HepG2 (cell line): ENCODE measurements around the gene KDM8. TPM values are rescaled to one million over a fixed set of nuclear protein-coding genes. Genes with fewer than 3 reads are reported as not detected.
A peak's percentile ranks its signal among the peaks of the same experiment; 100 is the strongest.

Source experiments
- ATF3 ChIP-seq: sonication (generic); formaldehyde crosslinking; IDR thresholded peaks from 2 replicates; pipeline ENCODE4 v1.4.0; 2020; ENCODE audit warnings: missing genetic modification reagents
- ATF5 ChIP-seq: sonication (generic); formaldehyde crosslinking; IDR thresholded peaks from 2 replicates; pipeline ENCODE4 v1.4.0; 2020; ENCODE audit warnings: mild to moderate bottlenecking, low read depth, missing genetic modification reagents
- ATF7-NPFF ChIP-seq: sonication (generic); formaldehyde crosslinking; IDR thresholded peaks from 2 replicates; pipeline ENCODE4 v1.8.1; 2023; ENCODE audit warnings: mild to moderate bottlenecking, low read depth, missing genetic modification reagents, moderate library complexity
- E2F2 ChIP-seq: sonication (generic); formaldehyde crosslinking; IDR thresholded peaks from 2 replicates; pipeline ENCODE4 v1.4.0; 2020; ENCODE audit warnings: missing genetic modification reagents, borderline replicate concordance
- MED8 ChIP-seq: sonication (generic); formaldehyde crosslinking; IDR thresholded peaks from 2 replicates; pipeline ENCODE4 v1.8.1; 2023; ENCODE audit warnings: mild to moderate bottlenecking, missing genetic modification reagents; ENCODE audit not compliant: insufficient replicate concordance
- NKX3-1 ChIP-seq: sonication (generic); formaldehyde crosslinking; IDR thresholded peaks from 2 replicates; pipeline ENCODE4 v1.5.0; 2020; ENCODE audit warnings: missing genetic modification reagents
- PRMT3 ChIP-seq: sonication (generic); formaldehyde crosslinking; IDR thresholded peaks from 2 replicates; pipeline ENCODE4 v1.8.1; 2022; ENCODE audit warnings: low read depth, mild to moderate bottlenecking, moderate library complexity, missing genetic modification reagents, borderline replicate concordance
- RFXANK ChIP-seq: IDR thresholded peaks from 2 replicates; pipeline ENCODE4 v1.6.1; 2016
- RFXAP ChIP-seq: sonication (generic); formaldehyde crosslinking; IDR thresholded peaks from 2 replicates; pipeline ENCODE4 v1.4.0; 2020; ENCODE audit warnings: missing genetic modification reagents, borderline replicate concordance
- SMC3 ChIP-seq: IDR thresholded peaks from 2 replicates; pipeline ENCODE4 v1.6.1; 2011; ENCODE audit warnings: low read length, improper control_type of control experiment
- ZEB1 ChIP-seq: IDR thresholded peaks from 2 replicates; pipeline ENCODE4 v1.6.1; 2012; ENCODE audit warnings: mild to moderate bottlenecking, low read depth, inconsistent platforms; ENCODE audit not compliant: insufficient replicate concordance
- ZFP37 ChIP-seq: sonication (generic); formaldehyde crosslinking; IDR thresholded peaks from 2 replicates; pipeline ENCODE4 v1.4.0; 2020; ENCODE audit warnings: missing genetic modification reagents, borderline replicate concordance
- ZNF281 ChIP-seq: sonication (generic); formaldehyde crosslinking; IDR thresholded peaks from 2 replicates; pipeline ENCODE4 v1.4.0; 2020; ENCODE audit warnings: missing genetic modification reagents, borderline replicate concordance
- ZSCAN21 ChIP-seq: sonication (generic); formaldehyde crosslinking; IDR thresholded peaks from 2 replicates; pipeline ENCODE4 v1.8.0; 2022; ENCODE audit warnings: mild to moderate bottlenecking, missing genetic modification reagents, moderate library complexity, borderline replicate concordance
- polyA plus RNA-seq, 8 experiments: library from polyadenylated mRNA; depleted of rRNA in 3 of 8; stranded (reverse) in 7 of 8; unstranded in 1 of 8; fragments of >200 nt; fragmentation: Illumina TruSeq in 4 of 8; extraction: Trizol in 4 of 8; gene quantifications; 2 replicates each; pipeline versions ENCODE4 v1.2.1 to v1.2.3, GENCODE V29; 2011 to 2016; ENCODE audit warnings: low read depth in 4 of 8, missing spikeins in 1 of 8, mixed read lengths in 1 of 8; ENCODE audit not compliant: insufficient read depth in 1 of 8
- total RNA-seq, 5 experiments: library from RNA; depleted of rRNA; stranded (reverse); fragments of >200 nt; fragmentation: Illumina TruSeq; extraction: Trizol; gene quantifications; 2 replicates each; pipeline ENCODE4 v1.2.3, GENCODE V29; 2016; ENCODE audit warnings: low read depth in 1 of 5
- TF ChIP-seq, protein P1 (sequence below): sonication (generic); formaldehyde crosslinking; IDR thresholded peaks from 2 replicates; pipeline ENCODE4 v1.4.0; 2020; ENCODE audit warnings: missing genetic modification reagents, mild to moderate bottlenecking, borderline replicate concordance
- TF ChIP-seq, protein P2 (sequence below), 2 experiments: sonication (generic) in 1 of 2; formaldehyde crosslinking in 1 of 2; IDR thresholded peaks; 2 replicates each; pipeline versions ENCODE4 v1.4.0 to v1.6.1; 2016 to 2020; ENCODE audit warnings: borderline replicate concordance in 1 of 2, low read depth in 1 of 2, mild to moderate bottlenecking in 1 of 2, missing genetic modification reagents in 1 of 2

KDM8 gene
- total and polyA plus RNA-seq, 2 of the 13 experiments (the other 11 are each of a cell fraction or from before 2014, with no cell fraction given): 3.3 to 8.6 TPM

DNA sequence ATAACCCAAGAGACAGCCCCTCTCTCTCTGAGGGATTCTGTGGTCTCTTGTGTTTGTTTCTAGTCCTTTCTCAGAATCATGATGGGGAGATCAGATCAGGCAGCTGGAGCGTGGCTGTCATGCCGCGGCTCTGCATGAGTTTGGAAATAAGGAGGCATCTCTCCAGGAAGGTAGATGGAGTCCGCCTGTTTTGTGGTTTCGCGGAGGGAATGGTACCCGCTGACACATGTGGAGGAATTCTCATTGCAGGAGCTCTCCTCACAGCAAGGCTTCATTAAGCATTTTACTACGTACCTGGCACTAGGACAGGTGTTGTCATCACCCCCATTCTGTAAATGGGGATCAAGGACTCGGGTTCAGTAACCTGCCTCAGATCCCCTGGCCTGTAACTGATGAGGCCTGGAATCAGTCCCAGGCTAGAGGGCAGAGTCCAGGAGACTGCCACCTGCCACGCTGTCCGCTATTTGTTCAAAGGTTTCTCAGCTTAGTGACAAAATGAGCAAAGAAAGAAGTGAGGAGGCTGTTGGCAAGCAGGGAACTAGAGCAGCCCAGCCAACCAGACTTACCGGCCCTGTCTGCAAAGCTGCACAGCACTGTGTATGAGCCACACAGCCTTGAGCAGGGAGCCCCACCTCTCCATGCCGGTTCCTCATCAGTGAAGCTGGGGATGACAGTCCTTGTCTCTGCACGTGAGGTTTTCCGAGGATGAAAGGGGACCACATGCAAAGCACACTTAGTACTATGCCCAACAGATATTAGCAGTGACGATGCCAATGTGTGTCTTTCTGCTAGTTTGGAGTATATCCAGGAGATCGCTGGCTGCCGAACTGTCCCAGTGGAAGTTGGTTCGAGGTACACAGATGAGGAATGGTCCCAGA, 11.0 kb downstream of the KDM8 start (continued):
- TF ChIP-seq, protein P1, sequence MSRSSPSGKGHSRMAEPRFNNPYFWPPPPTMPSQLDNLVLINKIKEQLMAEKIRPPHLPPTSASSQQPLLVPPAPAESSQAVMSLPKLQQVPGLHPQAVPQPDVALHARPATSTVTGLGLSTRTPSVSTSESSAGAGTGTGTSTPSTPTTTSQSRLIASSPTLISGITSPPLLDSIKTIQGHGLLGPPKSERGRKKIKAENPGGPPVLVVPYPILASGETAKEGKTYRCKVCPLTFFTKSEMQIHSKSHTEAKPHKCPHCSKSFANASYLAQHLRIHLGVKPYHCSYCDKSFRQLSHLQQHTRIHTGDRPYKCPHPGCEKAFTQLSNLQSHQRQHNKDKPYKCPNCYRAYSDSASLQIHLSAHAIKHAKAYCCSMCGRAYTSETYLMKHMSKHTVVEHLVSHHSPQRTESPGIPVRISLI (CRISPR knock-in tag): no peak
- peak; percentile 85 for TF ChIP-seq ZEB1
- TF ChIP-seq RFXAP (CRISPR knock-in tag): peak; percentile 63; the same call in 1 of the 2 replicates
- no peak for TF ChIP-seq RFXANK (CRISPR knock-in tag)
- TF ChIP-seq MED8: no peak
- no peak for TF ChIP-seq E2F2 (CRISPR knock-in tag)
- TF ChIP-seq ZSCAN21: no peak; the same call in 1 of the 2 replicates
- no peak for TF ChIP-seq PRMT3 (CRISPR knock-in tag)
- TF ChIP-seq, protein P2, sequence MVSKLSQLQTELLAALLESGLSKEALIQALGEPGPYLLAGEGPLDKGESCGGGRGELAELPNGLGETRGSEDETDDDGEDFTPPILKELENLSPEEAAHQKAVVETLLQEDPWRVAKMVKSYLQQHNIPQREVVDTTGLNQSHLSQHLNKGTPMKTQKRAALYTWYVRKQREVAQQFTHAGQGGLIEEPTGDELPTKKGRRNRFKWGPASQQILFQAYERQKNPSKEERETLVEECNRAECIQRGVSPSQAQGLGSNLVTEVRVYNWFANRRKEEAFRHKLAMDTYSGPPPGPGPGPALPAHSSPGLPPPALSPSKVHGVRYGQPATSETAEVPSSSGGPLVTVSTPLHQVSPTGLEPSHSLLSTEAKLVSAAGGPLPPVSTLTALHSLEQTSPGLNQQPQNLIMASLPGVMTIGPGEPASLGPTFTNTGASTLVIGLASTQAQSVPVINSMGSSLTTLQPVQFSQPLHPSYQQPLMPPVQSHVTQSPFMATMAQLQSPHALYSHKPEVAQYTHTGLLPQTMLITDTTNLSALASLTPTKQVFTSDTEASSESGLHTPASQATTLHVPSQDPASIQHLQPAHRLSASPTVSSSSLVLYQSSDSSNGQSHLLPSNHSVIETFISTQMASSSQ (IDR thresholded peaks at IDR 0.05; ENCODE audit: low read depth): no peak
- TF ChIP-seq, protein P2 (CRISPR knock-in tag; IDR thresholded peaks at IDR 0.05; ENCODE audit: borderline replicate concordance): 0 out of 2 replicates have a peak, but pooled peaks have one; percentile 27
- TF ChIP-seq ZNF281 (CRISPR knock-in tag): no peak; the same call in 1 of the 2 replicates
- no peak for TF ChIP-seq NKX3-1 (CRISPR knock-in tag)
- TF ChIP-seq ATF5 (CRISPR knock-in tag): no peak
- TF ChIP-seq SMC3: no peak
- TF ChIP-seq ATF7-NPFF (CRISPR knock-in tag): no peak
- no peak for TF ChIP-seq ATF3 (CRISPR knock-in tag)
- TF ChIP-seq ZFP37 (CRISPR knock-in tag): no peak
